ENCODE results near the gene LRRC4C.

GRCh38 chr11:41400819-41401382, 58.6 kb downstream of the LRRC4C start:
- TF ChIP-seq CTCF (IDR thresholded peaks at IDR 0.05; ENCODE audit: low read length) (no peak), EZH2 (IDR thresholded peaks at IDR 0.05; ENCODE audit: borderline replicate concordance, low read length) (no peak)

Data from OCI-LY1 (cell line).